Measurements from ENCODE around the gene TMEM255B.
"Not testable (repeated sequence)": the region's sequence is repeated elsewhere in the genome, so short reads cannot be mapped to it uniquely, and the experiment has no call there.

TMEM255B gene

DNA sequence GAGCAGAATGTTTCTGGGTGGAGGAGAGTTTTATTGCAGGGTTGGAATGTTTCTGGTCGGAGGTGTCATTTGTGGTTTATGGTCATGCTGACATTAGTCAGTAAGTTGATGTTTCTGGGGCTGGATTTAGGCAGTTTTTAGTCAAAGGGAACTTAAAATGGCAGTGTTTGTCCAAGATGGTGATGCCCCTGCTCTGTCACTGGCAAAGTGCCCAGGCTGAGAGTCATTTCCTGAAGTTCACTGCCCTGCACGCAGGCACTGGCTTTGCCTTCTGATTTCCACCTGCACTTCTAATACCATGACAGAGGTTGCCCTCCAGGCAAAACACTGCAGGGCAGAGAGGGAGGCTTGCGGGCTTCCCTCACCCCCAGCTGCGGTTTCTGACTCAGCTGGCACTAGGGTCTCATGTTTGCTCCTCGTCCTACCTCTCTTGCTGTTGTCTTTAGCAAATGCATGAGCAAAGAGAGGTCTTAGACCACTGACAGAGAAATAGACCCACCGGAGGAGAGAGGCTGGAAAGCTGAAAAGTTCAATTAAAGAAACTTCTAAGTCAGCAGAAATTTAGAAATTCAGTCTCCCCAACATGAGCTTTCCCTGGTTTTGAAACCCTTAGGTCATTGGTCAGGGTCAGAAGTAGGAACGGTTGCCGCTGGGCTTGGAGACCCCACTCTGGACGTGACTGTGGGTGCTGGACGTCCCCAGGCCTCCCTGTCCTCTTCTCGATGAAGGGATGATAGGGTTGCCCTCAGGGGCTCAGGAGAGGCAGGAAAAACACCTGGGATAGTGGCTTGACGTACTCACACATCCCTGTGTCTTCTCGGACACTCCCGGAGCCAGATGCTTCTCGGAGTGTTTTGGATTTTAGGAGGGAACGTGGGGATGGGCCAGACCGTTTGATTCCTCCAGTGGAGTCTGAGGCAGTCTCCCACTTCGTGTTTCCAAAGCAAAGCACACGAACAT, 26.3 kb downstream of the TMEM255B start:
- DNase-seq (ENCODE audit: low read depth), result peak; percentile 50

DNA sequence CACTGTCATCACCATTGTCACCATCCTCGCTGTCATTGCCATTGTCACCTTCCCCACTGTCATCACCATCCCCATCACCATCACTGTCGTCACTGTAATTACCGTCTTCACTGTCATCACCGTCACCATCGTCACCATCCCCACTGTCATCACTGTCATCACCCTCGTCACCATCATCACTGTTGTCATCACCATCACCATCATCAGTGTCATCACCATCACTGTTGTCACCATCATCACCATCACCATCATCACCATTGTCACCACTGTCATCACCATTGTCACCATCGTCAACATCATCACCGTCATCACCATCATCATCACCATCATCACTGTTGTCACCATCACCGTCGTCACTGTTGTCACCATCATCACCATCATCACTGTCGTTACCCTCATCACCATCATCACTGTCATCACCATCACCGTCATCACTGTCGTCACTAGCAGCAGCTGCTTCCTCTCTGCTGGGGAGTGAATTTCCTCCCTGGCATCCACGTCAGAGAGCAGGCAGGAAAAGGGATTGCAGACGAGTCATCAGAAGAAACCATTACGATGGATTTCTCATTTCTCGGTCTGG, 27.3 kb downstream of the TMEM255B start:
- H3K4me3 ChIP-seq (replicated peaks; ENCODE audit: low read depth, low read length), result no peak overlapping the region
- no peak for TF ChIP-seq CTCF (IDR thresholded peaks at IDR 0.05; ENCODE audit: low read length, missing control alignments)
- peak; percentile 73 for DNase-seq (ENCODE audit: low read depth)

More for the DNA sequence above, 26.3 kb downstream of the TMEM255B start:
- TF ChIP-seq CTCF (IDR thresholded peaks at IDR 0.05; ENCODE audit: low read length, missing control alignments), result no peak
- no peak overlapping the region for H3K4me3 ChIP-seq (replicated peaks; ENCODE audit: low read depth, low read length)

- no peak overlapping the region for H3K4me3 ChIP-seq (replicated peaks; ENCODE audit: low read depth, low read length)
- DNase-seq (ENCODE audit: low read depth), result no peak
- TF ChIP-seq CTCF (IDR thresholded peaks at IDR 0.05; ENCODE audit: low read length, missing control alignments), result no peak
Observed at GRCh38 chr13:113787694-113788093, 28.7 kb downstream of the TMEM255B start.

DNA sequence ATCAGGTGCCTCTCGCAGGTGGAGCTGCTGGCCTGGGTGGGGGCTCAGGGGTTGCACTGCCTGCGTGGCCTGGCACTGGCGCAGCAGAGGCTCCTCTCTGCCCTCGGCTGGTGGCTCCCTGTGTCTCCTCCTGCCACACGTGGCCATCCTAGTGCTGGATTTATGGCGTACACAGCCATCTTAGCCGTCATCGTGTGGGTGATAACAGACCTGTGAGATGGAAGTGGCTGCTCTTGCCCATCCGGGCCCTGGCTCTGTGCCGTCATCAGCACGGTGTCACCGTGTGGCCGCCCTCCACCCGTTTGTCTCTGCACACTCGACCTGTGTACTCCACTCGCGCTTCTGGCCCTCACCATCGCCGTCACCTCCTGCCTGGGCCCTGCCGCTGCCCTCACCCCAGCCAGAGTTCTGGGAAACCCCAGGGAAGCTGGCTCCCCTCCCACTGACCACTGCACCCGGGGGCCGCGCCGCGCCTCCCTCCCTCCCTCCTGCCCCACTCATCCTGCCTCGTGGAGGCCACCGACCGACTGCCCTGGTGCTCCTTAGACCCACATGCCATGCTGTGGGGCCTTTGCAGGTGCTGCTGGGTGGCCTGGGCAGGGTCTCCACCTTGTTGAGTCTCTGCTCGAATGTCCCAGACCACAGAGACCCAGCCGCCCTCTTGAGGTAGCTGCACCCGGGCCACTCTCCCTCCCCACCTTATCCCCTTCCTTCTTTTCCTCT, 29.5 kb downstream of the TMEM255B start:
- DNase-seq (ENCODE audit: low read depth), result no peak
- TF ChIP-seq CTCF (IDR thresholded peaks at IDR 0.05; ENCODE audit: low read length, missing control alignments), result no peak
- no peak overlapping the region for H3K4me3 ChIP-seq (replicated peaks; ENCODE audit: low read depth, low read length)

GRCh38 chr13:113789167-113789566, 30.1 kb downstream of the TMEM255B start:
- no peak overlapping the region for H3K4me3 ChIP-seq (replicated peaks; ENCODE audit: low read depth, low read length)
- DNase-seq (ENCODE audit: low read depth), result no peak
- TF ChIP-seq CTCF (IDR thresholded peaks at IDR 0.05; ENCODE audit: low read length, missing control alignments), result no peak

- not testable (repeated sequence) for DNase-seq (ENCODE audit: low read depth)
Observed at GRCh38 chr13:113789931-113790330, 30.9 kb downstream of the TMEM255B start.

GRCh38 chr13:113791226-113791625, 32.2 kb downstream of the TMEM255B start:
- H3K4me3 ChIP-seq (replicated peaks; ENCODE audit: low read depth, low read length), result no peak overlapping the region
- no peak for TF ChIP-seq CTCF (IDR thresholded peaks at IDR 0.05; ENCODE audit: low read length, missing control alignments)
- no peak for DNase-seq (ENCODE audit: low read depth)

More at GRCh38 chr13:113789931-113790330, 30.9 kb downstream of the TMEM255B start:
- H3K4me3 ChIP-seq (replicated peaks; ENCODE audit: low read depth, low read length), result not testable (repeated sequence)

Data from fibroblast of pulmonary artery (primary cell).